Suprapubic skin (tissue), 4 donors: ENCODE measurements around the gene TAL2.

Experiments used
- EP300 ChIP-seq: sonication (generic); formaldehyde crosslinking; IDR thresholded peaks from one replicate; pipeline ENCODE4 v1.6.1; 2017; ENCODE audit warnings: antibody characterized with exemption
- POLR2A ChIP-seq, 2 donors: fragments of 450-650 bp; IDR thresholded peaks; one replicate each; pipeline ENCODE4 v1.6.1; 2017; ENCODE audit warnings: antibody characterized with exemption in 2 of 2, mild to moderate bottlenecking in 2 of 2, moderate library complexity in 2 of 2
- POLR2AphosphoS5 ChIP-seq, 3 donors: sonication (generic); formaldehyde crosslinking; IDR thresholded peaks; one replicate each; pipeline ENCODE4 v1.6.1; 2017; ENCODE audit warnings: antibody characterized with exemption in 3 of 3
- TF ChIP-seq, protein P1 (sequence below), 2 donors: fragments of 200-600 bp in 1 of 2; fragments of 450-650 bp in 1 of 2; sonication (generic) in 1 of 2; IDR thresholded peaks; one replicate each; pipeline ENCODE4 v1.5.1; 2016 to 2019; ENCODE audit warnings: antibody characterized with exemption in 2 of 2, mild to moderate bottlenecking in 1 of 2, moderate library complexity in 1 of 2

DNA sequence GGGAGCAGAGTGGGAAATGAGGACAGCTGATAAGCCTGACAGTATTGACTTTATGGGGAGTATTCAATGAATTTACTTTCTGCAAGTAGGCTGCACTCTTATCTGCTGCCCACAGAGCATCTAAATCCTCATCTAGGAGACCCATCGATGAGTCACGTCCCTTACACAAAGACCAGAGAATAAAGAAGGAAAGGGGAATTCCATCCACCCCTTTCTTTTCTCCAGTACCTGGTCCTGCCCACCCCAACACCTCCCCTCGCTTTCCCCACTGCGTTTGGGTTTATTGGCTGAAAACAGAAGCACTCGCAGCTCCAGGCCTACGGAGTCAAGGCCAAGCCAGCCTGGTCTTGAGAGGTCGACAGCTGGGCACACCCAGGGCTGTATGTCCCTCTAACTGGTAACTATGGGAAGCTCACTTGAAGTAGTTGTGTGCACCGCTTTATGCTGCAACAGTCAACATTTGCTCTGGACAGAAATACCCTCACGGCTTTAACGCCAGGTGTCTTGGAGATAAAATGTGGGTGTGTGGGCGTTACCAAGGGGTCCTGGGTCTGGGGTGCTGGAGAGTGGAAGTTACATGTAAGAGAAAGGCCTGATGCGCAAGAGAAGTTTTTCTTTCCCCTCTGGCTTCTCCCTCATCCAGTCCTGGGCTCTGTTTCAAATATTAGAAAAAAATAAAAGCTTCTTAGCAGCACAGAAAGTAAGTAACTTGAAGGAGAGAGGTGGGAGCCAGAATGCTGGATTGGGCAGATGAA is 14.5 kb upstream of the TAL2 start:
- TF ChIP-seq POLR2A (IDR thresholded peaks at IDR 0.05), result no peak
- TF ChIP-seq, protein P1, sequence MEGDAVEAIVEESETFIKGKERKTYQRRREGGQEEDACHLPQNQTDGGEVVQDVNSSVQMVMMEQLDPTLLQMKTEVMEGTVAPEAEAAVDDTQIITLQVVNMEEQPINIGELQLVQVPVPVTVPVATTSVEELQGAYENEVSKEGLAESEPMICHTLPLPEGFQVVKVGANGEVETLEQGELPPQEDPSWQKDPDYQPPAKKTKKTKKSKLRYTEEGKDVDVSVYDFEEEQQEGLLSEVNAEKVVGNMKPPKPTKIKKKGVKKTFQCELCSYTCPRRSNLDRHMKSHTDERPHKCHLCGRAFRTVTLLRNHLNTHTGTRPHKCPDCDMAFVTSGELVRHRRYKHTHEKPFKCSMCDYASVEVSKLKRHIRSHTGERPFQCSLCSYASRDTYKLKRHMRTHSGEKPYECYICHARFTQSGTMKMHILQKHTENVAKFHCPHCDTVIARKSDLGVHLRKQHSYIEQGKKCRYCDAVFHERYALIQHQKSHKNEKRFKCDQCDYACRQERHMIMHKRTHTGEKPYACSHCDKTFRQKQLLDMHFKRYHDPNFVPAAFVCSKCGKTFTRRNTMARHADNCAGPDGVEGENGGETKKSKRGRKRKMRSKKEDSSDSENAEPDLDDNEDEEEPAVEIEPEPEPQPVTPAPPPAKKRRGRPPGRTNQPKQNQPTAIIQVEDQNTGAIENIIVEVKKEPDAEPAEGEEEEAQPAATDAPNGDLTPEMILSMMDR (IDR thresholded peaks at IDR 0.05), result no peak
- TF ChIP-seq POLR2AphosphoS5 (IDR thresholded peaks at IDR 0.05), result no peak
- TF ChIP-seq EP300, result no peak
